ENCODE data around the gene TUBGCP6. TPM values are rescaled to one million over a fixed set of nuclear protein-coding genes. Genes with fewer than 3 reads are reported as not detected.
"Not testable (repeated sequence)": the region's sequence is repeated elsewhere in the genome, so short reads cannot be mapped to it uniquely, and the experiment has no call there.

Gene TUBGCP6
- total RNA-seq, 1 donor from 2014 or later: 47.6 TPM

- DNase-seq (ENCODE audit: low spot score) (no peak), ATAC-seq (no peak)
- intact Hi-C loops (cut with DNase I): no loop called here
Observed at GRCh38 chr22:50280022-50280707, 35.3 kb upstream of the TUBGCP6 start.

- DNase-seq (ENCODE audit: low spot score): no peak
- intact Hi-C loops (cut with DNase I): no loop called here
Observed at GRCh38 chr22:50278956-50279619, 34.3 kb upstream of the TUBGCP6 start.

GRCh38 chr22:50278461-50278860 is 33.6 kb upstream of the TUBGCP6 start:
- intact Hi-C loops (cut with DNase I): no loop called here
- ATAC-seq (no peak), DNase-seq (ENCODE audit: low spot score) (no peak)

More at GRCh38 chr22:50278956-50279619, 34.3 kb upstream of the TUBGCP6 start:
- no peak for ATAC-seq

GRCh38 chr22:50277761-50278160 is 32.9 kb upstream of the TUBGCP6 start:
- DNase-seq (ENCODE audit: low spot score) (no peak), ATAC-seq (no peak)
- intact Hi-C loops (cut with DNase I): no loop called here

GRCh38 chr22:50276143-50276542 is 31.3 kb upstream of the TUBGCP6 start:
- DNase-seq (ENCODE audit: low spot score): peak; percentile 83
- intact Hi-C loops (cut with DNase I): no loop called here
- peak; percentile 54 for ATAC-seq

GRCh38 chr22:50275181-50276055 is 30.6 kb upstream of the TUBGCP6 start:
- intact Hi-C loops (cut with DNase I): no loop called here
- DNase-seq (ENCODE audit: low spot score) (no peak), ATAC-seq (peak; percentile 1)

GRCh38 chr22:50274771-50275170 is 29.9 kb upstream of the TUBGCP6 start:
- intact Hi-C loops (cut with DNase I): no loop called here
- ATAC-seq: no peak
- DNase-seq (ENCODE audit: low spot score): no peak

GRCh38 chr22:50274311-50274710 is 29.5 kb upstream of the TUBGCP6 start:
- intact Hi-C loops (cut with DNase I): no loop called here
- DNase-seq (ENCODE audit: low spot score) (no peak), ATAC-seq (peak; percentile 35)

- intact Hi-C loops (cut with DNase I); ATAC-seq; DNase-seq (ENCODE audit: low spot score): not testable (repeated sequence)
Observed at GRCh38 chr22:50273781-50274180, 29.0 kb upstream of the TUBGCP6 start.

GRCh38 chr22:50273352-50273751 is 28.5 kb upstream of the TUBGCP6 start:
- ATAC-seq; DNase-seq (ENCODE audit: low spot score); intact Hi-C loops (cut with DNase I): not testable (repeated sequence)

- intact Hi-C loops (cut with DNase I): no loop called here
- ATAC-seq (no peak), DNase-seq (ENCODE audit: low spot score) (no peak)
Observed at GRCh38 chr22:50272044-50272802, 27.4 kb upstream of the TUBGCP6 start.

GRCh38 chr22:50271519-50271970 is 26.7 kb upstream of the TUBGCP6 start:
- intact Hi-C loops (cut with DNase I): no loop called here
- DNase-seq (ENCODE audit: low spot score) (no peak), ATAC-seq (no peak)

- DNase-seq (ENCODE audit: low spot score) (peak; percentile 84), ATAC-seq (peak; percentile 38)
- intact Hi-C loops (cut with DNase I): no loop called here
Observed at GRCh38 chr22:50270666-50271394, 26.0 kb upstream of the TUBGCP6 start.

- intact Hi-C loops (cut with DNase I): loop anchor here (2.0 kb wide), 1 partner anchor 57 kb away; the partner anchor contains the start of gene DENND6B
- ATAC-seq (peak; percentile 35), DNase-seq (ENCODE audit: low spot score) (no peak)
Observed at GRCh38 chr22:50269970-50270665, 25.3 kb upstream of the TUBGCP6 start, which contains the start of gene MAPK11. Gene MAPK11, minus strand, starts transcription at chr22:50270380. Its CDS starts 88 bp downstream, at chr22:50270292.

GRCh38 chr22:50269573-50269969 is 24.7 kb upstream of the TUBGCP6 start:
- DNase-seq (ENCODE audit: low spot score) (no peak), ATAC-seq (peak; percentile 0)
- intact Hi-C loops (cut with DNase I): loop anchor here (2.0 kb wide), 1 partner anchor 57 kb away; the partner anchor contains the start of gene DENND6B

- DNase-seq (ENCODE audit: low spot score) (no peak), ATAC-seq (peak; percentile 1)
- intact Hi-C loops (cut with DNase I): loop anchor here (2.0 kb wide), 1 partner anchor 58 kb away; the partner anchor contains the start of gene DENND6B
Observed at GRCh38 chr22:50268655-50269113, 23.9 kb upstream of the TUBGCP6 start.

All from sciatic nerve (tissue), 2 donors.